GM12864 (cell line): ENCODE results near the gene LETM1.

Source experiments
- DNase-seq: peaks from one replicate; pipeline ENCODE4 v3.0.0-alpha.2; 2011; ENCODE audit warnings: low read depth
- H3K4me3 ChIP-seq: 2 replicates; pipeline ENCODE4 v1.5.1; 2011; ENCODE audit warnings: mild to moderate bottlenecking, low read depth, low read length, control low read depth
- TF ChIP-seq, protein P1 (sequence below): IDR thresholded peaks from 2 replicates; pipeline ENCODE4 v1.5.1; 2011; ENCODE audit warnings: low read depth, mild to moderate bottlenecking, moderate library complexity, low read length, control low read depth, inconsistent platforms; ENCODE audit errors: missing control alignments

LETM1 gene

DNA sequence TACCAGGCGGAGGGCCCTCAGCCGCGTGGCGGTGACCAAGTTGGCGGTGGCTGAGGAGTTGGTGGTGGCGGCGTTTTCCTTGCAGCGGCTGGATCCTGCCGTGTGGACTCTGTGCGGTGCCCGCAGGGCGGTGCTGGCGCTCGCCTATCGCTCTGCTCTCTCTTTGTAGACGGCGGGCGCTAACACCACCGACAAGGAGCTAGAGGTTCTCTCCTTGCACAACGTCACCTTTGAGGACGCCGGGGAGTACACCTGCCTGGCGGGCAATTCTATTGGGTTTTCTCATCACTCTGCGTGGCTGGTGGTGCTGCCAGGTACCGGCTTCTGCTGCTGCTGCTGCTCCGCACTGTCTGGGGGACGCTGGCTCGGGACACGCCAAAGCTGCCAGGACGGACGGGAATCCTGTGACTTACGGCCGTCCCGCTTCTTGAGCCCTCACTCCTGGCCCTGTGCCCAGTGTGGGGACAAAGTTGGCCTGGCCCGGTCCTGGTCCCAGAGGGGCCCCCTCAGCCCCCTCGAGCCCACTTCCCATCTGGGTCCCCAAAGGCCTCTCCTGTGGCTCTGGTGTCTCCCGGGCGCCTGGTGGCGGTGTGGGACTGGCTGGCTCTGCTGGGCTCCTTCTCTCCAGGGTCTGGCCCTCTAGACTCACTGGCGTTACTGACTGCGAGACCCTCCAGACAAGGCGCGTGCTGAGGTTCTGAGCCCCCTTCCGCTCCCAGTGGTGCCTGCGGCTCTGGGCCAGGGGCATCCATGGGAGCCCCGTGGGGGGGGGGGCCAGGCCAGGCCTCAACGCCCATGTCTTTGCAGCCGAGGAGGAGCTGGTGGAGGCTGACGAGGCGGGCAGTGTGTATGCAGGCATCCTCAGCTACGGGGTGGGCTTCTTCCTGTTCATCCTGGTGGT lies 52.2 kb downstream of the LETM1 start:
- TF ChIP-seq, protein P1, sequence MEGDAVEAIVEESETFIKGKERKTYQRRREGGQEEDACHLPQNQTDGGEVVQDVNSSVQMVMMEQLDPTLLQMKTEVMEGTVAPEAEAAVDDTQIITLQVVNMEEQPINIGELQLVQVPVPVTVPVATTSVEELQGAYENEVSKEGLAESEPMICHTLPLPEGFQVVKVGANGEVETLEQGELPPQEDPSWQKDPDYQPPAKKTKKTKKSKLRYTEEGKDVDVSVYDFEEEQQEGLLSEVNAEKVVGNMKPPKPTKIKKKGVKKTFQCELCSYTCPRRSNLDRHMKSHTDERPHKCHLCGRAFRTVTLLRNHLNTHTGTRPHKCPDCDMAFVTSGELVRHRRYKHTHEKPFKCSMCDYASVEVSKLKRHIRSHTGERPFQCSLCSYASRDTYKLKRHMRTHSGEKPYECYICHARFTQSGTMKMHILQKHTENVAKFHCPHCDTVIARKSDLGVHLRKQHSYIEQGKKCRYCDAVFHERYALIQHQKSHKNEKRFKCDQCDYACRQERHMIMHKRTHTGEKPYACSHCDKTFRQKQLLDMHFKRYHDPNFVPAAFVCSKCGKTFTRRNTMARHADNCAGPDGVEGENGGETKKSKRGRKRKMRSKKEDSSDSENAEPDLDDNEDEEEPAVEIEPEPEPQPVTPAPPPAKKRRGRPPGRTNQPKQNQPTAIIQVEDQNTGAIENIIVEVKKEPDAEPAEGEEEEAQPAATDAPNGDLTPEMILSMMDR = no peak
- DNase-seq = no peak
- no peak overlapping the region for H3K4me3 ChIP-seq

DNA sequence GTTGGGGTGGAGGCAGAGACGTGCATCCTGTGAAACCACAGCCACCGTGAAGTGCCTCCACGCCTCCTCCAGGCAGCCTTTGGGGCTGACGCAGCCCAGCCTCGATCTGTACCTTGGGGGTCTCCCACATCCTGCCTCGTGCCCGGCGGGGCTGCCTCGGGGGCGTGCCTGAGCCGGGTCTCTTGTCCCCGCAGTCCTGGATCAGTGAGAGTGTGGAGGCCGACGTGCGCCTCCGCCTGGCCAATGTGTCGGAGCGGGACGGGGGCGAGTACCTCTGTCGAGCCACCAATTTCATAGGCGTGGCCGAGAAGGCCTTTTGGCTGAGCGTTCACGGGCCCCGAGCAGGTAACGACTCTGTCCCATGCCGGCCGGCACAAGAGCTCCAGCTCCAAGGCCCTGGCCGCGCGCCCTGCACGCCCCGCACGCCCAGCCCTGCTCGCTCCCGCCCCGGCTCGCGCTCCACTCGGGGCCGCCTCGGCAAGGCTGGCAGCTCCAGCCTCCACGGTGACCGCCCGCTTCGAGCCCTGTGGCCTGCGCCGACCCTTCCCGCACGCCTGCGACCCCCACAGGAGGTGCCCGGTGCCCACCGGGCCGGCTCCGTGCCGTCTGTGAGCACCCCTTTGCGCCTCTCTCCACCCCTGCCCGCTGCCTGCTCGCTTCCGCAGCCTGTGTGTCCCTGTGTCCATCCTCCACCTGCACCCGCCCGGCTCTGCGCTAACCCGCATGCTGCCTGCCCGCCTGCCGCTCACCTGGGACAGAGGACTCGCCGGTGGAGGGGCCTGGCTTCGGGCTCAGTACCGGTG lies 53.0 kb downstream of the LETM1 start:
- no peak for DNase-seq
- TF ChIP-seq, protein P1 = no peak
- no peak overlapping the region for H3K4me3 ChIP-seq

DNA sequence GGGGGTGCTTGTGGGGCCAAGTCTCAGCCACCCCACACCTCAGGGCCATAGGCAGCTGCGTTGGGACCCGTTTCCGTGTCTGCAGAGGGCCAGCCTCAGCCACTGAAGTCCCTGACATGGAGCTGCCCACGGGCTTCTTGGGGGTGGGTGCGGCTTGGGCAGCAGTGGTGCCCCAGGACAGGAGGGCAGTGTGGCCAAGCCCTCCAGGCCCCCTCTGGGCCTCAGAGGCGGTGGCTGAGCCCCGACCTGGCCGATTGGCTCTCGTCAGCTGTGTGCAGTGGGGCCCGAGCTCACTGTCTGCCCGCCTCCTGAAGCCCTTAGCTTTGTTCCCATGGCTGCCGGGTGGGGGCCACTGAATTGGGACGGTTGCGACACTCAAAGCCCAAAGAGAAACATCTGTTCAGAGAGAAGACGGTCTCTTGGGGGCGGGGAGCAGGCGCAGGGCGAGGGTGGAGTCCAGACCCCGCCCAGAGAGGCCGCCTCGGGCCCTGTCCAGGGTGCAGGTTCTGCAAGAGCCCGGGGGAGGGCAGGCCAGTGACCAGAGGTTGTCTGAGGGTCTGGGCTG lies 53.7 kb downstream of the LETM1 start:
- DNase-seq = no peak
- no peak overlapping the region for H3K4me3 ChIP-seq
- TF ChIP-seq, protein P1 = no peak

DNA sequence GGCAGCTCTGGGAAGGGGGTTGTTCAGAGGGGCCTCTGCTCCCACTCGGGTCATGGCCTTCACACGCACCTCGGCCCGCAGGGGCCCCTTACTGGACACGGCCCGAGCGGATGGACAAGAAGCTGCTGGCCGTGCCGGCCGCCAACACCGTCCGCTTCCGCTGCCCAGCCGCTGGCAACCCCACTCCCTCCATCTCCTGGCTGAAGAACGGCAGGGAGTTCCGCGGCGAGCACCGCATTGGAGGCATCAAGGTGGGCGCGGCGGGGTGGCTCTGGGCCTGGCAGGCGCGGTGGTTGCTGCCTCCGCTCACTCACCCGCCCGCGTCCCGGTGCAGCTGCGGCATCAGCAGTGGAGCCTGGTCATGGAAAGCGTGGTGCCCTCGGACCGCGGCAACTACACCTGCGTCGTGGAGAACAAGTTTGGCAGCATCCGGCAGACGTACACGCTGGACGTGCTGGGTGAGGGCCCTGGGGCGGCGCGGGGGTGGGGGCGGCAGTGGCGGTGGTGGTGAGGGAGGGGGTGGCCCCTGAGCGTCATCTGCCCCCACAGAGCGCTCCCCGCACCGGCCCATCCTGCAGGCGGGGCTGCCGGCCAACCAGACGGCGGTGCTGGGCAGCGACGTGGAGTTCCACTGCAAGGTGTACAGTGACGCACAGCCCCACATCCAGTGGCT lies 54.5 kb downstream of the LETM1 start:
- no peak for DNase-seq
- no peak overlapping the region for H3K4me3 ChIP-seq
- TF ChIP-seq, protein P1 = no peak

DNA sequence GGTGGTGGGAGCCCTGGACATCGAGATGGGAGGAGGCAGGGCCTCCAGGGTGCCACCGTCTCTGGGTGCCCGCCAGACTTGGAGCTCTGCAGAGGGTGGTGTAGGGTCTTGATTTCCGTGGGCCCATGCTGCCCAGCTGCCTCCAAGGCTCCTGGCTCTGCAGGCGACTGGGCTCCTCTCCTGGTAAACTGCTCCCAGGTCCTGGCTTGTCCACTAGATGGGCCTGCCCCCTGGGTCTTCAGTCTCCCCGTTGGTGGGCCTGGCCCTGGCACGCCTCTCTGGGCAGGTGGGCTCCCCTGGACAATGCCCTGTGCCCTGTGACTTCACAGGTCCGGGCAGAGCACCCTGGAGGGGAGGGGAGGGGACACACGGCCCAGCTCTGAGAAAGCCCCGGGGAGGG lies 55.2 kb downstream of the LETM1 start:
- no peak for DNase-seq
- TF ChIP-seq, protein P1 = no peak

More for the DNA sequence above, 55.2 kb downstream of the LETM1 start:
- H3K4me3 ChIP-seq = no peak overlapping the region
